HG02588 (cell line): ENCODE measurements around the gene MIF4GD.
"Not testable (repeated sequence)": the region's sequence is repeated elsewhere in the genome, so short reads cannot be mapped to it uniquely, and the experiment has no call there.

Experiments used
- ATAC-seq: cut with Tn5 transposase; IDR thresholded peaks from one replicate; pipeline ENCODE4 v1.9.1; 2021; ENCODE audit warnings: mild to moderate bottlenecking, moderate library complexity; ENCODE audit not compliant: unreplicated experiment

Gene MIF4GD

GRCh38 chr17:75262112-75262606 lies 8.9 kb downstream of the MIF4GD start:
- no peak for ATAC-seq

- peak; percentile 87 for ATAC-seq
Measured at GRCh38 chr17:75261336-75262111, 9.5 kb downstream of the MIF4GD start, which contains the start of the genes GGA3 and MRPS7. TSS of gene GGA3 (minus strand) at chr17:75261606. CDS start at chr17:75261587, 19 bp downstream. TSS of gene MRPS7 (plus strand) at chr17:75261879. CDS start at chr17:75261901, 22 bp downstream.

- peak; percentile 25 for ATAC-seq
Measured at GRCh38 chr17:75260641-75261335, 10.2 kb downstream of the MIF4GD start.

- ATAC-seq: not testable (repeated sequence)
Measured at GRCh38 chr17:75257228-75257627, 13.8 kb downstream of the MIF4GD start.

GRCh38 chr17:75255954-75256698 lies 14.9 kb downstream of the MIF4GD start:
- not testable (repeated sequence) for ATAC-seq

- ATAC-seq: no peak
Measured at GRCh38 chr17:75252039-75252816, 18.8 kb downstream of the MIF4GD start.

- peak; percentile 86 for ATAC-seq
Measured at GRCh38 chr17:75250009-75250471, 21.0 kb downstream of the MIF4GD start.

GRCh38 chr17:75249564-75249963 lies 21.5 kb downstream of the MIF4GD start:
- no peak for ATAC-seq

GRCh38 chr17:75246404-75246803 lies 24.6 kb downstream of the MIF4GD start:
- ATAC-seq: no peak

GRCh38 chr17:75245011-75245410 lies 26.0 kb downstream of the MIF4GD start:
- ATAC-seq: no peak

- ATAC-seq: no peak
Measured at GRCh38 chr17:75244133-75244866, 26.7 kb downstream of the MIF4GD start.

GRCh38 chr17:75242461-75243042 lies 28.5 kb downstream of the MIF4GD start:
- no peak for ATAC-seq

- no peak for ATAC-seq
Measured at GRCh38 chr17:75241996-75242460, 29.0 kb downstream of the MIF4GD start.

- ATAC-seq: no peak
Measured at GRCh38 chr17:75241502-75241901, 29.5 kb downstream of the MIF4GD start.

- ATAC-seq: no peak
Measured at GRCh38 chr17:75241143-75241430, 29.9 kb downstream of the MIF4GD start.

- no peak for ATAC-seq
Measured at GRCh38 chr17:75240394-75241142, 30.5 kb downstream of the MIF4GD start.

GRCh38 chr17:75239778-75240393 lies 31.1 kb downstream of the MIF4GD start:
- no peak for ATAC-seq

- no peak for ATAC-seq
Measured at GRCh38 chr17:75239214-75239613, 31.8 kb downstream of the MIF4GD start.
